NCI-H82 treated with DMSO at 0.1 percent for 48 hours (cell line): Measurements from ENCODE around the gene TNKS2.

Experiments
- DNase-seq: peaks from one replicate; lab custom pipeline; 2025; ENCODE audit not compliant: unreplicated experiment; lab: John Stamatoyannopoulos, UW

TNKS2 gene

DNA sequence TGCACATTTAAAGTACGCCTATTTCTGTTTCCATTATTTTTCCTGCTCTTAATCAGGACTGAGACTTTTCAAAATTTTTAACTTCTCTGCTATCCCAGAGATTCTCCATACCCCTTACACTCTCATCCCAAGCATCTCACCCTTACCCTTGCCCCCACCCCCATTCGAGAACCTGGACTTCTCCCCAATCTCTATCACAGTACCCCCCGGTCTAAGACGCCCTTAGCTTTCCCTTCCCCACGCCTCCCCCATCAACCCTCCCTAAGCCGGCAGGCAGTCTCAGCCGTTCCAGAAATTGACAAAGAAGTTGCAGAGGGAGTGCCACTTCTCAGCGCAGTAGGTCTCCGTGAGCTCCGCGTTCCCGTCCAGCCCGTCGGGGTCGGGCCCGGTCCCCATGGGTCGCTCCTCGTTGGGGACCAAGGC, 109.7 kb downstream of the TNKS2 start:
- DNase-seq = no peak

DNA sequence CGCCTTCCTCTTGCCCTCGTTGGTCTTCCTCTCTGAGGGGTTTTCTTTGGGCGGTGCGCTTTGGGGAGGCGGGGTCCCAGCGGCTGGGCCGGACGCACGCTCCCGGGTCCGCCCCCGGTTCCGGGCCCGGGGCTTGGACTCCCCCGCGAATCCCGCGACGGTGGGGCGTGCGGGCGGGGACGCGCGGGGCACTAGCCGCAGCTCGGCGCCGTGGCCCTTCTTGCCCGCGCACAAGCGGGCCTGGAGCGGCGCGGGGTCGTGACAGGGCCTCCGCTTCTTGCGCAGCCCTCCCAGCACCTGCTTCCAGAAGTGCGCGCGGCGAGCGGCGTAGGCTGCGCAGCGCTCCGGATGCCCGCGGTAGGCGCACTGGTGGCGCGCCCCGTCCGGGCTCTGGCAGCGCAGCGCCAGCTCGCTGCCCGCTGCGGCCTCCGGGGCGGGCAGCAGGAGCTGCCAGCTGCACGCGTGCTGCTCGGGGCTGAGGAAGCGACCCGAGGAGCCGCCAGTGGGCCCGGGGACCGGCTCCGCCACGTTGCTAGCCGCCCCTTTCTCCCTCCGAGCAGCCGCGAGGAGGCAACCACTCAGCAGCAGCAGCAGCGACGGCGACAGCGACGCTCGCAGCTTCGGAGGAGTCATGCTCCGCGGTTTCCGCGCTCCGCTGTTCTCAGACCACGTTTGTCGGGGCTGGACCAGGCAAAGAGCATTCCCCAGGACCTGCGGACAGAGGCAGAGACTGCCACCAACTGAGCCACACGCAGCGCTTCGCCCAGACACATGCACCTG, 110.3 kb downstream of the TNKS2 start:
- DNase-seq = peak; percentile 21

DNA sequence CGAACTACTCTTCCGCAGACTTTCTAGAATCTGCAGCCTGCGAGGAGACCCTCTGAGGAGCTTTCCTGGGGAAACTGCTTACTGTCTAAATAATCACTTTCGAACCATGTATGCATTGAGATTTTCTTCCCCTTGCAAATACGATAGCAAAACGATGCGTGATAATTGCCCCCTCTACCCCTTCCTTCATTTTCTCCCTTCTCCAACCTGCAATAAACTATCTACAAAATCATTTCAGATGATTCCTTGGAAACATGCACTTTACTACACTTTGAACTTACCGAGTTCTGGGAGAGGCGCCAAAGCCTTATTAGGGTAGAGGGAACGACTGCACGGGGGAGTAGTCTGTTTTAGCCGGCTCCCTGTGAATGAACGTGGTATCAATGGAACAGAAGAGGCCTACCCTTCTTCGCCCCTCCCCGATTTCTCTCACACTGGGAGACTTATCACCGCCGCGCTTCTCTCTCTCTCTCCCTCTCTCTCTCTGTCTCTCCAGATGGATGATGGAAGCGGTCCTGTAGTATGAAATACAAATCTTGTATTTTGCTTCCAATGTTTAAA, 111.0 kb downstream of the TNKS2 start, which contains the start of gene FGFBP3:
Gene FGFBP3, minus strand, starts transcription at position 370 of the 561 bp plus-strand sequence. CDS start 517 bp downstream, outside the sequence.
- DNase-seq = peak; percentile 39

DNA sequence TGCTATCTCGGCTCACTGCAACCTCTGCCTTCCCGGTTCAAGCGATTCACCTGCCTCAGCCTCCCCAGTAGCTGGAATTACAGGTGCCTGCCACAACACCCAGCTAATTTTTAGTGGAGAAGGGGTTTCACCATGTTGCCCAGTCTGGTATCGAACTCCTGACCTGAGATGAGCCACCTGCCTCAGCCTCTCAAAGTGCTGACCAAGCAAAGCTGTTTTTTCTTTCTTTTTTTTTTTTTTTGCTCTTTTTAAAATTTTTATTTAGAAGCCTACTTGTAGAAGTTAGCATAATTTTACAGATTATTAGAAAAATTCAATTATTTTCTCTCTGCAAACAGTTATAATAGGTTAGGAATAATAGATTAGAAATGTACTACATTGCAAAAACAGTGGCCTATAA, 112.2 kb downstream of the TNKS2 start:
- DNase-seq = no peak
